ENCODE data around the gene TNPO1. TPM values are rescaled to one million over a fixed set of nuclear protein-coding genes. Genes with fewer than 3 reads are reported as not detected.

Gene TNPO1
- total RNA-seq, 2 experiments from 2014 or later: 105 to 107 TPM

DNA sequence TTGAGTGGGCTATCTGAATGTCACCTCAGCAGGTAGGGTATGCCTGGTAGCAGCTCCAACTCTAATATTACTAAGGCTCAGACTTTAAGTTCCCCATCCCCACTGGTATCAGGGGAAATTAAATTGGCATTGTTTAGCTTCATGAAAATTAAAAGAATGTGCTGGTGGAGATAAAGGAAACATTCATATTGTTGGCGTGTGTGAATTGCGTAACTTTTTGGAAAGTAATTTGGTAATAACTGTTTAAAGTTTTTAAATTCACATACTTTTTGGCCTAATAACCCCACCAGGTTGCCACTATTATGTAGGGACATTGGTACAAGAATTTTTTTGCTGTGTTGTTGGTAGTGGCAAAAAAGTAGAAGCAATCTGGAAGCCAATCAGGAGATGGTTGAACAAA is 29.4 kb downstream of the TNPO1 start:
- Mint-ChIP-seq H3K27ac (no peak overlapping the region), H3K9me3 (no peaks in the 10 kb centered on the region)
- intact Hi-C loops (cut with micrococcal nuclease): loop anchor here (5.0 kb wide), 2 partner anchors 479 to 614 kb away; no protein-coding TSS in a partner anchor

DNA sequence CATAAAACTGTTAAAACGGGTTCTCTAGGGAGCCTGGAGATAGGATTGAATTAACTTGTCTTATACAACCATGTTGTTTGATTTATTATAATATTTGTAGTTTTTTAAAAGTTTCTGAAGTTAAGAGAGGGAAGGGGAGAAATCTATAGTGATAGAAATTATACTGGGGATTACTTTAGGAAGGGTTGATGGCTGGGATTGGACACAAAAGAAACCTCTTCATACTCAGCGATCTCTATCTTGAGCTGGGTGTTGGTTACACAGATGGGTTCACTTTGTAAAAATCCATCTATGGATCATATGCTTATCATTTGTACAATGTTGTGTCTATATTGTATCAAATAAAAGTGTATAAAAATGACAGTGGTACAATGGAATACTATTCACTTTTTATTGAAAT is 30.0 kb downstream of the TNPO1 start:
- intact Hi-C loops (cut with micrococcal nuclease): loop anchor here (5.0 kb wide), 2 partner anchors 479 to 614 kb away; no protein-coding TSS in a partner anchor
- no peak overlapping the region for H3K27ac Mint-ChIP-seq
- no peak overlapping the region for H3K4me3 Mint-ChIP-seq
- peaks cover 15% of the 10 kb centered on the region for H3K36me3 Mint-ChIP-seq (ENCODE audit: low read depth)
- no peaks in the 10 kb centered on the region for H3K27me3 Mint-ChIP-seq (ENCODE audit: low read depth)
- CTCF ChIA-PET: interaction anchor here (0.6 kb wide), 1 partner anchor 20 kb away, joined by 3 read pairs; no protein-coding TSS in a partner anchor
- peaks cover 44% of the 10 kb centered on the region for H3K4me1 Mint-ChIP-seq (ENCODE audit: low read depth)
- no peaks in the 10 kb centered on the region for H3K9me3 Mint-ChIP-seq
- DNase-seq: no peak

More for the DNA sequence above, 29.4 kb downstream of the TNPO1 start:
- peaks cover 41% of the 10 kb centered on the region for H3K4me1 Mint-ChIP-seq (ENCODE audit: low read depth)
- CTCF ChIA-PET: no interaction called here
- DNase-seq: no peak
- peaks cover 14% of the 10 kb centered on the region for H3K36me3 Mint-ChIP-seq (ENCODE audit: low read depth)
- H3K4me3 Mint-ChIP-seq: no peak overlapping the region
- H3K27me3 Mint-ChIP-seq (ENCODE audit: low read depth): no peaks in the 10 kb centered on the region

DNA sequence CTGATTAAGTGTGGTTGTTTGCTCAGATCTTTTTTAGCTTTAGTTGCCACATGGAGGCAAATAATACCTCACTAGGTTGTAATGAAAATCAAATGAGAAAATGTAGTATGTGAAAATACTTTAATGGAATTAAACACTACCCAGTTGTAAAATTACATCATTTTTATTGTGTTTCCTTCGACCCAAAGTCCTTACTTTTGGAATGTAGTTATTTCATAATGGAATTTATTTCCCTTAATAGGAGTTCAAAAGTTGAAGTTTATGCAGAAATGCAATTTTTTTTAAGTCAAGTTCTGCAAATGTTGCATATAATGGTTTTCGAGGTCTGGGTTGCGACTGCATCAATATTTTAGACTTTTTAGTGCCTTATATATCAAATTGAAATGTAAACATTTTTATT is 31.0 kb downstream of the TNPO1 start:
- DNase-seq: no peak
- CTCF ChIA-PET: interaction anchor here (0.6 kb wide), 1 partner anchor 21 kb away, joined by 3 read pairs; no protein-coding TSS in a partner anchor
- intact Hi-C loops (cut with micrococcal nuclease): loop anchor here (5.0 kb wide), 2 partner anchors 480 to 615 kb away; no protein-coding TSS in a partner anchor
- Mint-ChIP-seq H3K27me3 (ENCODE audit: low read depth) (no peaks in the 10 kb centered on the region), H3K27ac (peak overlapping the region; percentile 97), H3K4me1 (ENCODE audit: low read depth) (peaks cover 50% of the 10 kb centered on the region), H3K36me3 (ENCODE audit: low read depth) (peaks cover 17% of the 10 kb centered on the region), H3K4me3 (peak overlapping the region; percentile 97), H3K9me3 (no peaks in the 10 kb centered on the region)

DNA sequence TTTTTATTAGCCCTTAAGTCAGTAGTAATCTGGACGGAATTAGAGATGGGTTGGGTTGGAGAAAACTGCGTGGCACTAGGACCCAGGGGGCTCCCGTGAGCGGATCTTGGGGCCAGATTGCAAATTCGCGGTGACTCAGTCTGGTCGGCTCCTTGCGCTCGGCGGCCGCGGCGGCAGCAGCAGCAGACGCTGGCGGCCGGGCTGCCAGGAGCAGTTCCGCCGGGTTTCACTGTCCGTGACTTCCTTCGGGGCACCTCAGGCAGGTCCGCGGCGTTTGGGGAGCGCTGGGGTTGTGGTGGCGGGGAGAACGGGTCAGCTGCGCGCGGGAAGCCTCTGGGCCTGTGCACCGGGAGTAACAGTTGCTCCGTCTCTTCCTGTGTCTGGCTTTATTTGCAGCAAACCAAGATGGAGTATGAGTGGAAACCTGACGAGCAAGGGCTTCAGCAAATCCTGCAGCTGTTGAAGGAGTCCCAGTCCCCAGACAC is 31.6 kb downstream of the TNPO1 start:
- H3K27ac Mint-ChIP-seq: peak overlapping the region; percentile 97
- H3K9me3 Mint-ChIP-seq: no peaks in the 10 kb centered on the region
- H3K4me3 Mint-ChIP-seq: peak overlapping the region; percentile 97
- H3K27me3 Mint-ChIP-seq (ENCODE audit: low read depth): no peaks in the 10 kb centered on the region
- intact Hi-C loops (cut with micrococcal nuclease): loop anchor here (1.0 to 5.0 kb wide), 4 partner anchors 32 to 616 kb away; partner anchors contain the start of genes MRPS27, PTCD2 and TNPO1
- H3K36me3 Mint-ChIP-seq (ENCODE audit: low read depth): peaks cover 19% of the 10 kb centered on the region
- CTCF ChIA-PET: no interaction called here
- peak; percentile 90 for DNase-seq
- H3K4me1 Mint-ChIP-seq (ENCODE audit: low read depth): peaks cover 49% of the 10 kb centered on the region

DNA sequence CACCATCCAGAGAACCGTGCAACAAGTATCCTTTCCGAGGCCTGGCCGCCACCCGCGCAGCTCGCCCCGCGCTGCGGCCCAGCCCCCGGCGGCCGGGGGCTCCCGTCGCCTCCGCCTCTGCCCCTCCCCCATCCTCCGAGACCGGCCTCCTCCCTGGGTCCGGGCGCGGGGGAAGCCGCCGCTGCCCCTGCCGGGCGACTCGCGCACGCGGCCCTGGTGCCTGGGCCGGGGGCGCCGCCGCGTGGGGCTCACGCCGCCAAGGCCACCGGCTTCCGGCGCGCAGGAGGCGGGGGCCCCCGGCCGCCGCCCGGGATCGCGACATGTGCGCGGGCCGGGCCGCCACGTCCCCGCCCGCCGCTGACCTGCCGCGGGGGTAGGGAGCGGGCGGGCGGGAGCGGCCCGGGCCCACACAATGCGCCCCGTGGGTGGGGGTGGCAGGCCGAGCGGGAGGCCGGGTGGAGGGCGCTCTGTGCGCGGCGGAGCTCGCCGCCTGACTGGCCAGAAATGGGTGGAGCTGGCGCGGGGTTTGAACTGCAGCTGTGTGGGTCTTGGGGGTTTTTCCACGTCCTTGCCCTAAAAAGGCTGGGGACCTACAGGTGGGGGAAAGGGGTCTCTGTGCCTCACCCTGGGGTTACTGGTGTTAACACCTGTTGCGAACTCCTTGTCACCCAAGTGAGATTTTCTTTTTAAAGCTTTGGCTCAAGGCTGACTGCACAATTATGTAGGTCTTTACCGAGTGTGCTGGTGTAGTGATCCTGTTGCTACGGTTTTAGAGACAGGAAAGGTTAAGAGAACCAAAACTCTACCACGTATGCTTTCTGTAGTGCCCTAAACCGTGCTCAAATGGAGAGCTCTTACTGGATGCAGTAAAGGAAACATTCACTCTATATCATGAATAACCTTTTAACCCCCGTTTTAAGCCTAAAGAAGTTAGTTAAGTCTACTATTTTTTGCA is 32.3 kb downstream of the TNPO1 start:
- Mint-ChIP-seq H3K4me1 (ENCODE audit: low read depth) (peaks cover 56% of the 10 kb centered on the region), H3K27me3 (ENCODE audit: low read depth) (no peaks in the 10 kb centered on the region), H3K9me3 (no peaks in the 10 kb centered on the region), H3K4me3 (peak overlapping the region; percentile 97), H3K27ac (peak overlapping the region; percentile 97), H3K36me3 (ENCODE audit: low read depth) (peaks cover 26% of the 10 kb centered on the region)
- peak; percentile 38 for DNase-seq
- intact Hi-C loops (cut with micrococcal nuclease): loop anchor here (1.0 to 5.0 kb wide), 4 partner anchors 32 to 616 kb away; partner anchors contain the start of genes MRPS27, PTCD2 and TNPO1
- CTCF ChIA-PET: interaction anchor here (0.7 to 1.3 kb wide), 4 partner anchors 8 to 35 kb away, joined by 3 to 5 read pairs (median 4); no protein-coding TSS in a partner anchor

DNA sequence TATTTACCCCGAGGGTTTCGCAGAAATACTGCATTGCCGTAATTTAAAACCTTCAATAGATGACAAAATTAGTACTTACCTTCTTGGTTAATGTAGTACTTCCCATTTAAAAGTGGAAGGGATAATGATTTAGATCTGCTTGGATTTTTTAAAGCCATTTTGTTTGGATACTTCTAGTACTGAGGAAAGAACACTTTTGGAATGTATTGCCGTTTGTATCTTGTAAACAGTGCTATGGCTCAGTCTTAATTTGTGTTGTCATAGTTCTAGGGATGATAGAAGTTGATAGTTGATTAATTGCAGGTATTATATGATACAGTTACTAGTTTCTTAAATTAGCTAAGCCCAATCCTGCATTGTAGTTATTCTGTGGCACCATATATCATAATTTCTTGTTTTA is 33.1 kb downstream of the TNPO1 start:
- Mint-ChIP-seq H3K4me3 (peak overlapping the region; percentile 91), H3K4me1 (ENCODE audit: low read depth) (peaks cover 56% of the 10 kb centered on the region), H3K27me3 (ENCODE audit: low read depth) (no peaks in the 10 kb centered on the region), H3K27ac (no peak overlapping the region), H3K36me3 (ENCODE audit: low read depth) (peaks cover 26% of the 10 kb centered on the region), H3K9me3 (no peaks in the 10 kb centered on the region)
- intact Hi-C loops (cut with micrococcal nuclease): loop anchor here (2.0 to 5.0 kb wide), 3 partner anchors 482 to 617 kb away; partner anchors contain the start of genes MRPS27 and PTCD2
- DNase-seq: no peak
- CTCF ChIA-PET: interaction anchor here (0.7 to 1.3 kb wide), 5 partner anchors 9 to 104 kb away, joined by 3 to 5 read pairs (median 4); no protein-coding TSS in a partner anchor

DNA sequence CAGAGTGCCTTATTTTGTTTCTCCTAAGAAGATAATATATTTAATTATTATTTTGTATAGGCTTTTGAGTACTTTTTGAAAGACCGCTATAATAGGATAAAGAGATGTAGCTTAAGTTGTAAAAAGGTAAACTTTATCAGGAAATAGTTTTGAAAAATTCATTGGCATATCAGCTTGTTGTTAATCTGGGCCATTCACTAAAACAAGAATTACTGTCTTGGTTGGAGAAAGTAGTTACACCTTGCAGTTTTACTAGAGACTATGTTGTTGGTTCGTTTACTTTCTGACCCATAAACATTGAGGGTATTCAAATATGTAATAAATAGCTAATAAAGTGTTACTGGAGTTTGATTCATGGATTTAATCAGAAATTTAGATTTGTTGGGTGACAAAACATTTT is 33.7 kb downstream of the TNPO1 start:
- Mint-ChIP-seq H3K36me3 (ENCODE audit: low read depth) (peaks cover 26% of the 10 kb centered on the region), H3K27ac (no peak overlapping the region), H3K4me1 (ENCODE audit: low read depth) (peaks cover 53% of the 10 kb centered on the region), H3K4me3 (peak overlapping the region; percentile 49), H3K27me3 (ENCODE audit: low read depth) (no peaks in the 10 kb centered on the region), H3K9me3 (no peaks in the 10 kb centered on the region)
- CTCF ChIA-PET: interaction anchor here (0.7 to 0.8 kb wide), 2 partner anchors 11 to 103 kb away, joined by 3 read pairs; no protein-coding TSS in a partner anchor
- DNase-seq: no peak
- intact Hi-C loops (cut with micrococcal nuclease): no loop called here

DNA sequence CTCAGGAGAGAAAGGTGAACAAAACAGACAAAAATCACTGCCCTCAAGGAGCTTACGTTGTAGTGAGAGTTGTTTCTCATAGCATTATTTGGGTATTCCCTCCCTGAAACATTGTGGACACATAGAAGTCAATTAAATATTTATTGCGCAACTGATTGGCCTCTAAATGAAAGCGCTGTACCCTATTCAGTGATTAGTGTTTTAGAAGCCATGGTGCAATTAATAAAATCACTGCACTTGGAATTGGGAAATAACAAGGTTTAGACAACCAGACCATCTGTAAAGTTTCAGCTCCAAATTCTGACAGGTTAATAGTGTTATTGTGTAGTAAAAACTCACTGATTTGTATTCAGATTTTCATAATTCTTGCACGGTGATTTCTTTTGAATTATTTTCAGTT is 35.9 kb downstream of the TNPO1 start:
- peaks cover 38% of the 10 kb centered on the region for H3K36me3 Mint-ChIP-seq (ENCODE audit: low read depth)

DNA sequence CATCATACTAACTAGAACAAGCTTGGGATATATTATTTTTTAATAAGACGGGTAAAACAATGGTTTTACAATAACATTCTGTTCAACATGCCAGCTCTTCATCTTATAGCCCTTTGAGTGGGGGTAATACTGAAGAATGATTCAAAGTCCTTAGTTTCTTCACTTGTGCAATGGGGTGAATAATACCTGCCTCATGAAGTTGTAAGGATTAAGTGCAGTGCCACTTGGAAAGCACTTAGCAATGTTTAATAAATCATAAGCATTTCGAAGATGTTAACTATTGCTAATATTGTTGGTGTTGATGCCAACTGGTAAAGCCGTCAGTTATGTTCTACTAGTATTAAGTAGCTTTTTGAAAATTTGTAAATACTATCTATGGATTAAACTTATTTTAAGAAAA is 38.0 kb downstream of the TNPO1 start:
- Mint-ChIP-seq H3K4me1 (ENCODE audit: low read depth) (peaks cover 59% of the 10 kb centered on the region), H3K4me3 (no peak overlapping the region), H3K9me3 (no peaks in the 10 kb centered on the region), H3K27me3 (ENCODE audit: low read depth) (no peaks in the 10 kb centered on the region), H3K27ac (no peak overlapping the region), H3K36me3 (ENCODE audit: low read depth) (peaks cover 39% of the 10 kb centered on the region)
- DNase-seq: no peak
- CTCF ChIA-PET: interaction anchor here (0.9 kb wide), 1 partner anchor 16 kb away, joined by 4 read pairs; no protein-coding TSS in a partner anchor
- intact Hi-C loops (cut with micrococcal nuclease): no loop called here

More for the DNA sequence above, 35.9 kb downstream of the TNPO1 start:
- DNase-seq: no peak
- Mint-ChIP-seq H3K9me3 (no peaks in the 10 kb centered on the region), H3K27ac (no peak overlapping the region), H3K4me1 (ENCODE audit: low read depth) (peaks cover 57% of the 10 kb centered on the region), H3K4me3 (no peak overlapping the region), H3K27me3 (ENCODE audit: low read depth) (no peaks in the 10 kb centered on the region)
- intact Hi-C loops (cut with micrococcal nuclease): no loop called here
- CTCF ChIA-PET: no interaction called here

DNA sequence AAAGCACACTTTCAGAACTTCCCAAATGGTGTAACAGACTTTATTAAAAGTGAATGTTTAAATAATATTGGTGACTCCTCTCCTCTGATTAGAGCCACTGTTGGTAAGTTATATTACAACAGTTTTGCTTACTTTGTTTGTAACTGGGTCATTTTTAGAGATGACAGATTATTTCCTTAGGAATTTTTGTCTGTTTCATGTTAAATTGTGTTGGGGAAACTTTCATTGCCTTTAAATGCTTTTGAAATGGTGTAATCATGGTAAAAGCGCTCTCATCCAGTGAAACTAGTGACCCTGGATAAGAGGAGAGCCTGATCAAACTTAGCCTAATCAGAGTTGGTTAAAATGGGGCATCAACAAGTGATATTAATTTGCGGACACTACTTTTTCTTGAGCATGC is 39.4 kb downstream of the TNPO1 start:
- CTCF ChIA-PET: no interaction called here
- intact Hi-C loops (cut with micrococcal nuclease): no loop called here
- Mint-ChIP-seq H3K4me1 (ENCODE audit: low read depth) (peaks cover 54% of the 10 kb centered on the region), H3K27ac (no peak overlapping the region), H3K36me3 (ENCODE audit: low read depth) (peaks cover 39% of the 10 kb centered on the region), H3K4me3 (no peak overlapping the region), H3K27me3 (ENCODE audit: low read depth) (no peaks in the 10 kb centered on the region), H3K9me3 (no peaks in the 10 kb centered on the region)
- no peak for DNase-seq

DNA sequence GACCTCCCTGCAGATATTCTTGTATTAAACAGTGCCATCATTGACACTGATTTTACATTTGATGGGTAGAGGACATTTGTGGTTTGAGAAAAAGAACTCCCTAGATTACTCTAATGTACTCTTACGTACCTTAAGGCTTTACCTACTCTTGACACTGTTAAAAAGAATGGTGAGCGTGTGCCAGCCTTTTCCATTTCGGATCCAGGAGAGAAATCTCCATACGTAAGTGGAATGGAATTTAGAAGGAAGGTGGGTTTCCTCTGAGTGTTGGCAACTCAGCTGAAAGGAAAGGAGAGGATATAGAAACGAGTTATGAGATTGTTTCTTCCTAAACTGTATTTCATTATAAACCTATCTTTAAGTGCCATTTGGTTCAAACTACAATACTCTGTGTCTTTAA is 40.9 kb downstream of the TNPO1 start:
- H3K9me3 Mint-ChIP-seq: no peaks in the 10 kb centered on the region
- H3K4me1 Mint-ChIP-seq (ENCODE audit: low read depth): peaks cover 45% of the 10 kb centered on the region
- CTCF ChIA-PET: interaction anchor here (0.6 to 1.1 kb wide), 2 partner anchors 20 to 39 kb away, joined by 3 to 4 read pairs; no protein-coding TSS in a partner anchor
- H3K4me3 Mint-ChIP-seq: no peak overlapping the region
- H3K36me3 Mint-ChIP-seq (ENCODE audit: low read depth): peaks cover 43% of the 10 kb centered on the region
- no peak for DNase-seq
- H3K27me3 Mint-ChIP-seq (ENCODE audit: low read depth): no peaks in the 10 kb centered on the region
- H3K27ac Mint-ChIP-seq: no peak overlapping the region
- intact Hi-C loops (cut with micrococcal nuclease): no loop called here

DNA sequence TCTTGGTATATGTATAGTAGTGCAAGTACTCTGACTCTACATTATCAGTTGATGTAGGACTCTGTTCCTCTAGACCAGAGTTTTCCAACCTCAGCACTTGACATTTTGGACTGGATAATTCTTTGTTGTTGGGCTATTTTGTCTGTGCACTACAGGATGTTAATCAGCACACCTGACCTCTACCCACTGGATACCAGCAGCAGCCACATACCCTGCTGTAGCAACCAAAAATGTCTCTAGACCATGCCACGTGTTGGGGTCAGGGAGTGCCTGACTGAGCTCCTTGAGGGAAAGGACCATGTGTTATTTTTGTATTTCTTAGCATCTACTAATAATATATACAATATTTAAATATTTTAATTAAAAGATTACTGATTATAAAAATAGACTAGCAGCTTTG is 42.7 kb downstream of the TNPO1 start:
- CTCF ChIA-PET: no interaction called here
- Mint-ChIP-seq H3K4me1 (ENCODE audit: low read depth) (peaks cover 32% of the 10 kb centered on the region), H3K4me3 (no peak overlapping the region), H3K9me3 (no peaks in the 10 kb centered on the region), H3K36me3 (ENCODE audit: low read depth) (peaks cover 38% of the 10 kb centered on the region), H3K27me3 (ENCODE audit: low read depth) (no peaks in the 10 kb centered on the region), H3K27ac (no peak overlapping the region)
- intact Hi-C loops (cut with micrococcal nuclease): no loop called here
- DNase-seq: no peak

Measured in activated naive CD4-positive, alpha-beta T cell treated with anti-CD3 and anti-CD28 coated beads for 36 hours (primary cell).